Measurements from ENCODE around the gene BRD7.

BRD7 gene

DNA sequence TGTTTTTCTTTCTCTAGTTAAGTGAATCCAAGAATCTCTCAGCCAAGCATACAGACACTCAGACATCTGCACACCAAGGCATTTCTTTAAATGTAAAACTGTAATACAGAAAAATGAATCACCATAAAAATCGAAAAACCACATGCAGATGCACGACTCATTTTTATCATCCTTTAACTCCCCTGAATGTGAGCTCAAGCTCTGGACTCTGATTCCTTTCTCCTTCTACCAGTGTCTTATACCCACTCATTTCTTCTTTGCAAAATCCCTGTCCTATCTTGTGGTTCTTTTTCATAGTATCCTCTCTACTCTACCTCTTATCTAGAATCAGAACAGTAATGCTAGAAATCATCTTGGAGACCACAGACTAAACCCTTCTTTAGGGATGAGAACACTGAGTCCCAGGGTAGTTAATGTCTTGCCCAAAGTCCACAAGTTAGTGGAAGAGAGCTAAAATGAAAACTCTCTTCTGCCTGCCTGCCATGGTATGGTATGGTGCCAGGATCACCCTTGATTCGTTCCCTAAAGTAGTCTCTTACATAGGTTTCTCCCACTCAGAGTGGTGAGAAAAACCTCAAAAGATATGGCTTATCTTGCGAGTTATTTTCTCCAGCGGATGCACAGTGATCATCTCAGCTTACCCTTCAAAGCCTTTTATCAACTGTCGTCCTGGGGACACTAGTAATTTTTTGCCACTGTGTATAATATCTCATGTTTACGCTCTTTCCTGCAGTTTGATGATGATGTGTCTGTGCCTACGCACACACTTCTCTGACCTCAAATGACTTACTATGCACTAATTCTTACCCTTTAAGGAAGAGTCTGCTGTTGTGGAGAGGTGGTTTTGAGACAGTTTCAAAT is 30.2 kb downstream of the BRD7 start:
- TF ChIP-seq, protein P1, sequence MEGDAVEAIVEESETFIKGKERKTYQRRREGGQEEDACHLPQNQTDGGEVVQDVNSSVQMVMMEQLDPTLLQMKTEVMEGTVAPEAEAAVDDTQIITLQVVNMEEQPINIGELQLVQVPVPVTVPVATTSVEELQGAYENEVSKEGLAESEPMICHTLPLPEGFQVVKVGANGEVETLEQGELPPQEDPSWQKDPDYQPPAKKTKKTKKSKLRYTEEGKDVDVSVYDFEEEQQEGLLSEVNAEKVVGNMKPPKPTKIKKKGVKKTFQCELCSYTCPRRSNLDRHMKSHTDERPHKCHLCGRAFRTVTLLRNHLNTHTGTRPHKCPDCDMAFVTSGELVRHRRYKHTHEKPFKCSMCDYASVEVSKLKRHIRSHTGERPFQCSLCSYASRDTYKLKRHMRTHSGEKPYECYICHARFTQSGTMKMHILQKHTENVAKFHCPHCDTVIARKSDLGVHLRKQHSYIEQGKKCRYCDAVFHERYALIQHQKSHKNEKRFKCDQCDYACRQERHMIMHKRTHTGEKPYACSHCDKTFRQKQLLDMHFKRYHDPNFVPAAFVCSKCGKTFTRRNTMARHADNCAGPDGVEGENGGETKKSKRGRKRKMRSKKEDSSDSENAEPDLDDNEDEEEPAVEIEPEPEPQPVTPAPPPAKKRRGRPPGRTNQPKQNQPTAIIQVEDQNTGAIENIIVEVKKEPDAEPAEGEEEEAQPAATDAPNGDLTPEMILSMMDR (IDR thresholded peaks at IDR 0.05; ENCODE audit: control extremely low read depth, extremely low read depth, low read depth, missing control alignments): no peak
- no peak for DNase-seq (ENCODE audit: extremely low spot score)
- POLR2A ChIA-PET: interaction anchor here (0.6 kb wide), 1 partner anchor 293 kb away, joined by 3 read pairs; no protein-coding TSS in a partner anchor
- CTCF ChIA-PET: interaction anchor here (1.3 to 2.6 kb wide), 6 partner anchors 9 to 468 kb away, joined by 3 to 10 read pairs (median 8); partner anchors contain the start of gene CNEP1R1

DNA sequence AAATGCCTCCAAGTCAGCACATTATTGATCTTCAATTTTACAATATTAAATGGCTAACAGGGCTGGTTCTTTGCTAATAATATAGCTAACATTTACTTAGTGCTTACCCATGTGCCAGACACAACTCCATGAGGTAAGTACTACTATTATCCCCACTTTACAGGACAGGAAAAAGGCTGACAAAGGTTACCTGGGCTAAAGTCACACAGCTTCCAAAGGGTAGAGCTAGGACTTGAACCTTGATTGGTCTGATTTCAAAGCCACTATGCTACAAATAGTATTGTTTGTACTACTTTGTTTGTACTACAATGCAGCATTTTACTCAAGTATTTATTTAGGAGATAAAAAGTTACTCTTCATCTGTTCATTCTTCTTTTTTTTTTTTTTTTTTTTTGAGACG is 31.9 kb downstream of the BRD7 start:
- no peak for DNase-seq (ENCODE audit: extremely low spot score)
- TF ChIP-seq, protein P1 (IDR thresholded peaks at IDR 0.05; ENCODE audit: control extremely low read depth, extremely low read depth, low read depth, missing control alignments): no peak
- ChIA-PET POLR2A (no interaction called here), CTCF (interaction anchor here (1.0 to 1.2 kb wide), 3 partner anchors 10 to 312 kb away, joined by 3 to 7 read pairs (median 3); partner anchors contain the start of gene CNEP1R1)

DNA sequence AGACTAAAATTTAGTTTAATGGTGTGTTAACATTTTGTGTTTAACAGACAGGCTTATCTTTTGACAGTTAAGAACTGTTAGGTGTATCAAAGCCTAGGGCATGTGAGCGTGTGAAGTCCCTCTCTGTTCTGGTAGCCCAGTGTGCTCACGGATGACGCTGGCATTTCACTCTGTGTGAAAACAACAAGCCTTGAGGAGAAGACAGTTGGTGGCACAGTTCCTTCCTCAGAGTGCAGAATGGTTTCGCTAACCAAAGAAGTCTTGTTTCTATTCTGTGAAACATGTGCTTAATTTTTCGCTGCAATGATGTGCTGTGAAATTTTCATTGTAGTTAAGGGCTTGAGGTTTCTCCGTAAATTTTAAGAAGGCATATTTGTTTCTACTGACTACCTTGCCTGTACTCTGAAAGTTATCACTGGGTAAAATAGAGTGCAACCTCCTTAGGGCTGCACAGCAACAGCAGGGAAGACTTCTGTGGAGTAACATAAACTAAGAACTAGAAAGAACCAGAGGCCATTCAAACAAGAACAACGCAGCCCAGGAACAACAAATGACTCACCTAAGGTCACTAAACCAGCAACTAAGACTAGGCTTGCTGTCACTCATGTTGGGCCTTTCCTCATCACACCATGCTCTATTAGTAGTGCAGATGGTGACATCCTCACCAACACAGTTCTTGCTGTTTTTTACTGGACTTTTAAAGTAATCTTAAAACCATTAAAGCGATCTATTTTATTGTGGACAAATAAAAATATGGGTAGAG is 33.4 kb downstream of the BRD7 start:
- TF ChIP-seq, protein P1 (IDR thresholded peaks at IDR 0.05; ENCODE audit: control extremely low read depth, extremely low read depth, low read depth, missing control alignments): no peak
- ChIA-PET POLR2A (no interaction called here), CTCF (interaction anchor here (2.5 kb wide), 1 partner anchor 19 kb away, joined by 7 read pairs; no protein-coding TSS in a partner anchor)
- no peak for DNase-seq (ENCODE audit: extremely low spot score)

DNA sequence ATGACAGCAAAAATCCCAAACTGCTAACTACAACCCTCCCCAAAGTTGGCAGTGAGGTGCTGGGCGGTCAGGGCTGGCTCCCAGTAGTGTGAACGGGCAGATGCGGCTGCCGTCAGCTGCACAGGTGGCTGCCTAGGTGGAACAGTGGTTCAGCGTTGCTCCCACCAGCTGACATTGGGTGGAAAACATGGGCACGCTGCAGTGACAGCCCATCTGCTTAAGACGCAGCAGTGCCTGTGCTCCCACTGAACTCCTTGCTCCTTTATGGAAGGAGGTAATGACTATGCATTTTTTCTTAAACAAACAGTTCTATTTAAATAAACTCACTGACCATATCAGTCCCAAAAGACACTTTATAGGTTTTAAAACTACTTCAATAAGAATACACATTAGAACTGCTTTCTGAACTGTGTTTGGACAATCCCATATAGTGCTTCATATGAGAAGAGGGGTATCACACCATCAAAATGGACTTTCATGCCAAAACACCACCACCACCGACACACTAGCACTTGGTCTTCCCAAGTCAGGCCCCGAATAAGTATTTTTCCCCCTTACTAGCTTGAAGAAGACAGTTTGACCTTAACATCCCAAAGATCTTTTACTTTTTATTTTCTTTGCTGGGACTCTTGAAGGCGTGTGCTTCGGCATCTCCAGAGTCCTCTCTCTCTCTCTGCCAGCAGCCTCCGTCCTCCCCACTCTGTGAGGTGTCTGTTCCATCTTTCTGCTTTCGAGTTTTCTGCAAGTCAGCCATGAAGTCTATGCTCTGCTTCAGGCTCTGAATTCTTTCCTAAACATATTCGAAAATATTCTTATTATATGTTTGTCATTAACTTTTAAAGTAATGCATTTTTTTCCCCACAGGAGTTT is 34.4 kb downstream of the BRD7 start:
- DNase-seq (ENCODE audit: extremely low spot score): no peak
- POLR2A ChIA-PET: no interaction called here
- TF ChIP-seq, protein P1 (IDR thresholded peaks at IDR 0.05; ENCODE audit: control extremely low read depth, extremely low read depth, low read depth, missing control alignments): no peak
- CTCF ChIA-PET: interaction anchor here (1.6 to 2.5 kb wide), 2 partner anchors 20 to 472 kb away, joined by 5 to 7 read pairs; no protein-coding TSS in a partner anchor

DNA sequence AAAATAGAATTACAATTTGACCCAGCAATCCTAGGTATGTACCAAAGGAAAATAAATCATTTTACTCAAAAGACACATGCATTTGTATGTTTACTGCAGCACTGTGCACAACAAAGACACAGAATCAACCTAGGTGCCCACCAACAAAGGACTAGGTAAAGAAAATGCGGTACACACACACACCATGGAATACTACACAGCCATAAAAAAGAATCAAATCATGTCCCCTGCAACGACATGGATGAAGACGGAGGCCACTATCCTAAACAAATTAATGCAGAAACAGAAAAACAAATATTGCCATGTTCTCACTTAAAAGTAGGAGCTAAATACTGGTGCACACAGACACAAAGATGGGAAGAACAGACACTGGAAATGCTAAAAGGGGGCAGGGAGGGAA is 36.2 kb downstream of the BRD7 start:
- POLR2A ChIA-PET: no interaction called here
- CTCF ChIA-PET: interaction anchor here (1.2 to 1.6 kb wide), 3 partner anchors 37 to 474 kb away, joined by 3 to 5 read pairs (median 4); no protein-coding TSS in a partner anchor
- DNase-seq (ENCODE audit: extremely low spot score): no peak
- TF ChIP-seq, protein P1 (IDR thresholded peaks at IDR 0.05; ENCODE audit: control extremely low read depth, extremely low read depth, low read depth, missing control alignments): no peak

Data from GM10248 (cell line).